Right kidney (tissue), 1 donor: Measurements from ENCODE around the gene CACNA1A.

Source experiments
- DNase-seq: peaks from one replicate; pipeline ENCODE4 v3.0.0-alpha.2; 2016

CACNA1A gene

GRCh38 chr19:13493516-13494310 lies 12.6 kb downstream of the CACNA1A start:
- DNase-seq: no peak

- no peak for DNase-seq
Measured at GRCh38 chr19:13492128-13492527, 14.2 kb downstream of the CACNA1A start.

GRCh38 chr19:13487985-13488384 lies 18.3 kb downstream of the CACNA1A start:
- DNase-seq: no peak

DNA sequence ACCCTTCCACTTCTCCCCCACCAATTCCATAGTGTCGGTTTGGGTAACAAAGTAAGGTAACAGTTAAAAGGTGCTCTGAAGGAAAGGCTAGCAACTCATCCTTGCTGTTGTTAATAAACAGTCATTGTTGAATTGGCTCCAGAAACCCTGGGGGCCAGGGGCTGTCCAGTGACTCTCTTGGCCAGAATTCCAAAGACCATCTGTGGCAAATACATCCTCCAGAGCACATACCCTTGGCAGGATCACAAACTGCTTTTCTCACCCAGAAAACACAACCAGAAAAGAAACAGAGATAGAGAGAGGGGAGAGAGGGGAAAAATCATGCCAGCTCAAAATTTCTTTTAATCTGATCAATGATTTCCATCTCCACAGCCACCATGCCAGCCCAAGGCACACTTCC lies 22.1 kb downstream of the CACNA1A start:
- no peak for DNase-seq

DNA sequence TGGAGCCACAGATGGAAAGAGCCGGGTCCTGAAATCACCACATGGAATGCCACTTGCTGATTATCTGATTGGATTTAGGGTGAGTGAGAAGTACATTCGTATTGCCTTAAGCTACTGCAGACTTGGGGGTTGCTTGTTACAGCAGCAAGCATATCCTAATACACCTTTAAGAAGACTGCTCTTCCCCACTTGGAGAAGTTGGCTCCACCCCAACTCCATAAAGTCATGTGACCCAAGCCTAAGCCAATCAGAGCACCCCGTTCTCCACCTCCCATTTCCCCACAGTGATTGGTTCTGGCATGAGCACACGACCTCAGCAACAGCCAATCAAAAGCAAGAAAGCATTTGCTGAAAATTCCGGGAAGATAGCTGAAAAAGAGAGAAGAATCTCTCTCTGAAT lies 23.1 kb downstream of the CACNA1A start:
- DNase-seq: no peak

GRCh38 chr19:13478576-13478975 lies 27.7 kb downstream of the CACNA1A start:
- DNase-seq: no peak

GRCh38 chr19:13476071-13476470 lies 30.2 kb downstream of the CACNA1A start:
- DNase-seq: no peak

DNA sequence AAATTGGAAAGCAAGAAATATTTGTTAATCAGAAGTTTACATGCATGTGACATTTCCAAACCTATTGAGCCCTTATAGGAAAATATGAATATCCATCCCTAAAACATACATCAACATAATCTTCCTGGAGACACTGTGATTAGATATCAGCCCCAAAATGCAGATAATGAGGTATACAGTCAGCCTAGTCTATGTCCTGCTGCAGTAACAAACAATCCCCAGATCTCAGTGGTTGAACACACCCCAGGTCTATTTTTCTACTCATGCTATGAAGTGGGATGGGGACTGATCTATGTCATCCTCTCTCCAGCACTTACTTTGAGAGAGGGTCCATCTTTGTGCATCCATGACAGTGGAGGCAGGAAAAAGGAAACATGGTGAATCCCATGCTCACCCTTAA lies 31.2 kb downstream of the CACNA1A start:
- DNase-seq: no peak

DNA sequence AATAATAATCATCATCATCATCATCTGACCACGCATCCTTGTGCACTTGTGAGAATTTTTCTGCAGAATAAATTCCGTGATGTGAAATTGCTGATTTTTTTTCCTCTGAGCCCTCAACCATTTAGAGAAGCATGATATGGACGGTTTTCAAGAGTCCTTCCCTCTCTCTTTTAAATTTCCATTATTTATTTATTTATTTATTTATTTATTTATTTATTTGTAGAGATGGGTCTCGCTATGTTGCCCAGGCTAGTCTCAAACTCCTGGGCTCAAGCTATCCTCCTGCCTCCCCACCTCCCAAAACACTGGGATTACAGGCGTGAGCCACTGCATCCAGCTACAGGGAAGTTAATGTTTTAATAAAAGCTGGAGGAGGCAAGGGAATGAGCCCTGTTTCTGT lies 39.6 kb downstream of the CACNA1A start:
- DNase-seq: no peak

DNA sequence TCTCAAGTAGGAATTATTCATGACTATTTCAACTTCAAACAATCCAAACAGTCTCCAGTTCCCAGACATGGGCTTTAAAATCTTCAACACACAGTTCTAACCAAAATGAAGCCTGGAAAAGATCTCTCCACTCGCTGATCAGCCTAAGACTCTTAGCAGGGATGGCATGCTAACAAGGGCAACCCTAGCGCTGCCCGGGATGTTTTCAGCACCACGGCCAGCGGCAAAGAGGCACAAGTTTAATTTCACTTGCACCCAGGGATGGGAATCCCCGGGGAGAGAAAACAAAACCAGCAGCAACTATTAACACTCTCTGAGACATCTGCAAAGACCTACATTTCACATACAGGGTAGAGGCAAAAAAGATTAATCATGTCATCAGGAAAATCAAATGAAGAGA lies 43.0 kb downstream of the CACNA1A start:
- peak; percentile 4 for DNase-seq

DNA sequence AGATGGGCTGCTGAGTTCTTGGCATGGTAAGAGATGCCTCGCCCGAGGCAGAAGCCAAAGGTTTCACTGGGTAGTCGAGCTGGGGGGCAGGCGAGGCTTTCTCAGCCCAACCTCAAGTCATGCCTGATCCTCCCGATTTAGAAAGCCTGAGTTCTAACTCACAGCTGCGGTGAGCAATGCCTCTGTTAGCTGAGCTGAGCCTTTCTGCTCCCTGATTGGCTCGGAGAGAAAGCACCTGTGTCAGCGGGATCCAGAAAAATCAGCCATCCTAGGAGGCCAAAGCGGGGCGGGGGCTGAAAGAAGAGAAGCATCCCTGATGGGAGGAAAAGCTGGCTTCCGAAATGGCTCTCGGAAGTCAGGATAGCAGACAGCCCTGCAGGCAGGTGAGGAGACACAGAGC lies 44.7 kb downstream of the CACNA1A start:
- no peak for DNase-seq

DNA sequence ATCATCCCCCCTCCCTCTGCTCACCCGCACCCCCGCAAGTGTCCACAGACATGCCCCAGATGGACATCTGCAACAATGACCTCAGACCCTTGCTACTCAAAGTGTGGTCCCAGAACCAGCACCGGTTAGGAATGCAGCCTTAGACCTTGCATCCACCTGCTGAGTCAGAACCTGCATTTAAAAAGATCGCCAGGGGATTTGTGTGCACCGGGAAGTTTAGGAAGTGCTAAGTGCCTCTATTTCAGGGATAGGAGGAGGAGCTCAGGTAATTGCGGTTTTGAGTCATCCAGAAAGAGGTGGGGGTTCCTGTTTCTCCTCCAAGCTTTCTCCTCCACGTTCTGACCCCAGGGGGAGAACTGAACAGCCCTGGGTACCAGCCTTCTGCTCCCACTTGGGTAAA lies 46.2 kb downstream of the CACNA1A start:
- DNase-seq: no peak

- DNase-seq: no peak
Measured at GRCh38 chr19:13459351-13459750, 46.9 kb downstream of the CACNA1A start.

- no peak for DNase-seq
Measured at GRCh38 chr19:13451434-13451995, 54.8 kb downstream of the CACNA1A start.

- no peak for DNase-seq
Measured at GRCh38 chr19:13447978-13448377, 58.3 kb downstream of the CACNA1A start.

- peak; percentile 15 for DNase-seq
Measured at GRCh38 chr19:13441810-13442512, 64.3 kb downstream of the CACNA1A start.

DNA sequence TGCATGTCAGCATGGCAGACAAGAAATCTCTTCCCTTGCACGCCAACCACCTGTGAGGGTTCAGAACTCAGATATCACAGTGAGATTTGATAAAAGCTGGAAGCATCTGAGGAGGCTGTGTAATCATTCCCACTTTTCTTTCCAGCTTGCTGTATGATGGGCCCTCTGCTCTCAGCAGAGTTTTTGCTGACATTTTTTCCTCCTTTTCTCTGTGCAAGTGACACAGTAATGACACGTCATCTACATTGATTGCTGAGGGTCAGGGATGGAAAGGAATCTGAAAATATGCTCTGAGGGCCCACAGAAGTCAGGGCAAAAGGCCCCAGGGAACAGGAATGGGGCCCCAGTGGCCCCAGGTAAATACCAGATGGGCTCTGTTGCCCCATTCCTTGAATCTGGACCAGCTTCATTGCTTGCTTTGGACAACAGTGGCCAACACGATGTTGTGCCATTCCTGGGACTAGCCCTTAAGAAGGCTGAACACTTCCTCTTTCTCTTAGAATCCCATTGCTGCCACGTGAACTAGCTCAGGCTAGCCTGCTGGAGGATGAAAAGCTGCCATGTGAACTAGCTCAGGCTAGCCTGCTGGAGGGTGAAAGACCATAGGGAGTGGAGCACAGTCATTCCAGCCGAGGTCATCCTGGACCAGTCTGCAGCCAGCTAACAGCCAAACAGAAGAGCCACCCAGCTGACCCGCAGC lies 68.2 kb downstream of the CACNA1A start:
- no peak for DNase-seq

GRCh38 chr19:13436352-13436751 lies 69.9 kb downstream of the CACNA1A start:
- no peak for DNase-seq

DNA sequence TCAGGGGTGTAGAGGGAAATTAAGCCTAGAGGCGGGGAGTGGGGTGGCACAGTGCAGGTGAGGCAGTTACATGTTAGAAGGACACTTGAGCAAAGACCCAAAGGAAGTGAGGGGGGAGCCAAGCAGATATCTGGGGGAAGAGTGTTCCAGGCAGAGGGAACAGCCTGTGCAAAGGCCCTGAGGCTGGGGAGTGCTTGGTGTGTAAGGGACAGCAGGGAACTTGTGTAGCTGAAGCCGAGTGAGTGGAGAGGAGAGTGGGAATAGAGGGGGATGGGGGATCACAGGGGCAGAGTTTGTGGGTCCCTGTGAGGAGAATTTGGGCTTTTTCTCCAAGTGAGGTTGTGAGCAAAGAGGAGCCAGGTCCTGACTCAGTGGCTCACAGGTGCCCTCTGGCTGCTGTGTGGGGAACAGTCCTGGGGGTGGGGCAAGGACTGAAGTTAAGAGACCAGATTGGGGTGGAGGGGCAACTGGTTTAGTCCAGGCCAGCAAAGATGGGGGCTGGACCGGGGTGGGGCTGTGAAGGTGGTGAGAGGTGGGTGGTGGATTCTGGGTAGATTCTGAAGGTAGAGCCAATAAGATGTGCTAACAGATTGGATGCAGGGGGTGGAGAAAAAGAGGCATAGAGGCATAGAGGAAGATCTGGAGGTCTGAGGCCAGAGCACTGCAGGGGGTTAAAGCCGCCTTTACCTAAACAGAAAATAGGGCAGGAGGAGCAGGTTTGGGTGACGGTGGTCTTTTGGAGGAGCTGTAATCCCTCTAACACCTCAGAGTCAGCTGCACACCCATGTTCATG lies 75.3 kb downstream of the CACNA1A start:
- DNase-seq: no peak

DNA sequence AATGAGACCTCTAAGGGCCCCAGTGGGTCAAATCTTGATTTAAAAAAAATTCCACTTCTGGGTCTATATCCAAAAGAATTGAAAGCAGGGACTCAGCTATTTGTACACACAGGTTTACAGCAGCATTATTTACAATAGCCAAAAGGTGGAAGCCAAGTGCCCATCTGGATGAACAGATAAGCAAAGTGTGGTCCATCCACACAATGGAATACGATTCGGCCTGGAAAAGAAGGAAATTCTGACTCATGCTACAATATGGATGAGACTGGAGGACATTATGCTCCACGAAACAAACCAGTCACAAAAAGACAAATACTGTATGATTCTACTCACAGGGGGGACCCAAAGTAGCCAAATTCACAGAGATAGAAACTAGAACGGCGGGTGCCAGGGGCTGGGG lies 76.7 kb downstream of the CACNA1A start:
- no peak for DNase-seq

GRCh38 chr19:13428352-13428751 lies 77.9 kb downstream of the CACNA1A start:
- DNase-seq: no peak
